IPS-15b (cell line): Measurements from ENCODE around the gene INPP5J.

Experiments used
- H3K27me3 ChIP-seq: one replicate; pipeline ENCODE4 v1.6.1; 2013; ENCODE audit warnings: low read length; ENCODE audit not compliant: control insufficient read depth, insufficient read depth
- H3K36me3 ChIP-seq: one replicate; pipeline ENCODE4 v1.6.1; 2013; ENCODE audit warnings: low read length; ENCODE audit not compliant: control insufficient read depth, insufficient read depth
- H3K4me1 ChIP-seq: one replicate; pipeline ENCODE4 v1.6.1; 2013; ENCODE audit warnings: mild to moderate bottlenecking, low read length; ENCODE audit not compliant: control insufficient read depth, insufficient read depth
- H3K4me3 ChIP-seq: one replicate; pipeline ENCODE4 v1.5.1; 2013; ENCODE audit warnings: low read depth, low read length
- H3K9ac ChIP-seq: one replicate; pipeline ENCODE4 v1.6.1; 2013; ENCODE audit warnings: low read depth, mild to moderate bottlenecking, low read length
- H3K9me3 ChIP-seq: one replicate; pipeline ENCODE4 v1.6.1; 2013; ENCODE audit warnings: mild to moderate bottlenecking, low read length; ENCODE audit not compliant: control insufficient read depth, insufficient read depth

INPP5J gene

GRCh38 chr22:31173386-31174145 is 50.8 kb downstream of the INPP5J start:
- Histone ChIP-seq H3K4me3 (no peak overlapping the region), H3K36me3 (no peaks in the 10 kb centered on the region), H3K27me3 (no peaks in the 10 kb centered on the region), H3K4me1 (no peaks in the 10 kb centered on the region), H3K9ac (no peak overlapping the region), H3K9me3 (no peaks in the 10 kb centered on the region)

- H3K36me3 ChIP-seq = no peaks in the 10 kb centered on the region
- H3K4me3 ChIP-seq = no peak overlapping the region
- no peaks in the 10 kb centered on the region for H3K27me3 ChIP-seq
- no peaks in the 10 kb centered on the region for H3K9me3 ChIP-seq
- no peak overlapping the region for H3K9ac ChIP-seq
- H3K4me1 ChIP-seq = no peaks in the 10 kb centered on the region
These were observed 54.2 kb downstream of the INPP5J start for GRCh38 chr22:31176923-31177322.

GRCh38 chr22:31177420-31178162 is 54.8 kb downstream of the INPP5J start:
- Histone ChIP-seq H3K27me3 (no peaks in the 10 kb centered on the region), H3K36me3 (no peaks in the 10 kb centered on the region), H3K4me3 (no peak overlapping the region), H3K4me1 (no peaks in the 10 kb centered on the region), H3K9me3 (no peaks in the 10 kb centered on the region), H3K9ac (no peak overlapping the region)

- Histone ChIP-seq H3K4me1 (no peaks in the 10 kb centered on the region), H3K4me3 (no peak overlapping the region), H3K9ac (no peak overlapping the region), H3K36me3 (no peaks in the 10 kb centered on the region), H3K27me3 (no peaks in the 10 kb centered on the region), H3K9me3 (no peaks in the 10 kb centered on the region)
These were observed 56.1 kb downstream of the INPP5J start for GRCh38 chr22:31178859-31179258.

GRCh38 chr22:31179345-31179744 is 56.6 kb downstream of the INPP5J start:
- Histone ChIP-seq H3K27me3 (no peaks in the 10 kb centered on the region), H3K4me3 (no peak overlapping the region), H3K4me1 (no peaks in the 10 kb centered on the region), H3K9me3 (no peaks in the 10 kb centered on the region), H3K36me3 (no peaks in the 10 kb centered on the region), H3K9ac (no peak overlapping the region)

GRCh38 chr22:31184015-31184414 is 61.2 kb downstream of the INPP5J start:
- no peaks in the 10 kb centered on the region for H3K27me3 ChIP-seq
- no peak overlapping the region for H3K9ac ChIP-seq
- H3K9me3 ChIP-seq = no peaks in the 10 kb centered on the region
- H3K36me3 ChIP-seq = no peaks in the 10 kb centered on the region
- H3K4me3 ChIP-seq = no peak overlapping the region
- no peaks in the 10 kb centered on the region for H3K4me1 ChIP-seq
